H1 (cell line): ENCODE measurements around the gene SLC9A7. TPM values are rescaled to one million over a fixed set of nuclear protein-coding genes. Genes with fewer than 3 reads are reported as not detected.

Experiments
- CTCF ChIA-PET: fragments of 300-600 bp; sonication (Branson Sonifier 250); formaldehyde crosslinking; loops from one replicate; lab custom pipeline; 2021; ENCODE audit not compliant: partially characterized antibody; lab: Charles Lee
- POLR2A ChIA-PET: fragments of 300-600 bp; sonication (Branson Sonifier 250); formaldehyde crosslinking; loops from one replicate; lab custom pipeline; 2021; ENCODE audit warnings: inconsistent platforms; ENCODE audit not compliant: partially characterized antibody; lab: Charles Lee
- DNase-seq, 2 experiments: peaks; one replicate each; pipeline versions ENCODE4 v3.0.0 to v3.0.0-alpha.2; 2010 to 2022; ENCODE audit warnings: low spot score in 2 of 2, low read depth in 1 of 2, mixed read lengths in 1 of 2
- FAIRE-seq: peaks from 2 replicates; lab custom pipeline; 2011; peaks lifted over from hg19 to GRCh38; lab: Jason Lieb, UNC
- H2AFZ ChIP-seq: 2 replicates; pipeline ENCODE4 v1.8.1; 2012; ENCODE audit warnings: low read length, inconsistent platforms
- H2AK5ac ChIP-seq: 2 replicates; pipeline ENCODE4 v1.6.1; 2013; ENCODE audit warnings: low read depth, low read length
- H2BK120ac ChIP-seq: replicated peaks from 2 replicates; pipeline ENCODE3; 2013; ENCODE audit warnings: low read depth, low read length, inconsistent platforms
- H2BK12ac ChIP-seq: 2 replicates; pipeline ENCODE4 v1.6.1; 2013; ENCODE audit warnings: low read depth, low read length
- H2BK15ac ChIP-seq: 2 replicates; pipeline ENCODE4 v1.6.1; 2013; ENCODE audit warnings: low read length
- H2BK20ac ChIP-seq: 2 replicates; pipeline ENCODE4 v1.6.1; 2013; ENCODE audit warnings: low read length
- H2BK5ac ChIP-seq: 2 replicates; pipeline ENCODE4 v1.6.1; 2013; ENCODE audit warnings: low read depth, low read length
- H3K14ac ChIP-seq: 2 replicates; pipeline ENCODE4 v1.6.1; 2013; ENCODE audit warnings: inconsistent platforms; ENCODE audit not compliant: insufficient read length
- H3K18ac ChIP-seq: 2 replicates; pipeline ENCODE4 v1.6.1; 2013; ENCODE audit warnings: low read length; ENCODE audit errors: extremely low read depth
- H3K23ac ChIP-seq: 2 replicates; pipeline ENCODE4 v1.6.1; 2013; ENCODE audit warnings: inconsistent platforms; ENCODE audit not compliant: insufficient read length
- H3K23me2 ChIP-seq: 2 replicates; pipeline ENCODE4 v1.6.1; 2013; ENCODE audit warnings: low read depth, low read length
- H3K27ac ChIP-seq: 2 replicates; pipeline ENCODE4 v1.6.1; 2011; ENCODE audit warnings: low read depth, low read length, inconsistent platforms
- H3K27me3 ChIP-seq, 4 experiments: replicated peaks in 1 of 4; 1 replicate in 1 of 4; 2 replicates in 3 of 4; pipeline versions ENCODE4 v1.6.1 to v1.8.1; 2011 to 2013; ENCODE audit warnings: low read length in 3 of 4, mild to moderate bottlenecking in 3 of 4, inconsistent platforms in 2 of 4, mixed read lengths in 2 of 4, moderate library complexity in 1 of 4; ENCODE audit not compliant: control insufficient read depth in 3 of 4, insufficient read depth in 3 of 4; ENCODE audit errors: extremely low read depth in 1 of 4
- H3K36me3 ChIP-seq, 4 experiments: 2 replicates each; pipeline versions ENCODE4 v1.6.1 to v1.8.1; 2011 to 2013; ENCODE audit warnings: mild to moderate bottlenecking in 4 of 4, low read length in 3 of 4, moderate library complexity in 2 of 4, control low read depth in 1 of 4, inconsistent platforms in 1 of 4; ENCODE audit not compliant: insufficient read depth in 4 of 4, control insufficient read depth in 2 of 4
- H3K4ac ChIP-seq: replicated peaks from 2 replicates; pipeline ENCODE3; 2013; ENCODE audit warnings: low read length, low read depth, mixed read lengths, inconsistent platforms; ENCODE audit not compliant: insufficient read length
- H3K4me1 ChIP-seq, 4 experiments: replicated peaks in 1 of 4; 1 replicate in 1 of 4; 2 replicates in 3 of 4; pipeline versions ENCODE4 v1.6.1 to v1.8.1; 2011 to 2013; ENCODE audit warnings: low read length in 3 of 4, inconsistent platforms in 2 of 4, mixed read lengths in 1 of 4; ENCODE audit not compliant: insufficient read depth in 4 of 4, control insufficient read depth in 3 of 4
- H3K4me2 ChIP-seq, 2 experiments: 2 replicates each; pipeline versions ENCODE4 v1.6.1 to v1.8.1; 2011 to 2013; ENCODE audit warnings: low read depth in 2 of 2, low read length in 2 of 2, control low read depth in 1 of 2, inconsistent platforms in 1 of 2, mild to moderate bottlenecking in 1 of 2; ENCODE audit not compliant: insufficient read depth in 1 of 2
- H3K4me3 ChIP-seq, 4 experiments: fragments of 200-600, 300-600 bp in 1 of 4; sonication (generic), shearing (Covaris generic), sonication (Bioruptor Twin) in 1 of 4; 2 replicates each; pipeline versions ENCODE4 v1.5.1 to v1.8.1; 2011 to 2016; ENCODE audit warnings: low read length in 4 of 4, low read depth in 3 of 4, control low read depth in 2 of 4, inconsistent platforms in 2 of 4, mild to moderate bottlenecking in 2 of 4, mixed read lengths in 1 of 4, moderate library complexity in 1 of 4; ENCODE audit not compliant: insufficient read depth in 2 of 4; ENCODE audit errors: extremely low read depth in 1 of 4
- H3K56ac ChIP-seq: replicated peaks from 2 replicates; pipeline ENCODE3; 2013; ENCODE audit warnings: low read depth, mild to moderate bottlenecking, mixed read lengths, low read length, inconsistent platforms; ENCODE audit not compliant: insufficient read length
- H3K79me1 ChIP-seq: 2 replicates; pipeline ENCODE4 v1.6.1; 2013; ENCODE audit warnings: low read depth, low read length, control low read depth
- H3K79me2 ChIP-seq, 2 experiments: 2 replicates each; pipeline versions ENCODE4 v1.6.1 to v1.8.1; 2012 to 2013; ENCODE audit warnings: low read length in 2 of 2, mild to moderate bottlenecking in 2 of 2, inconsistent platforms in 1 of 2; ENCODE audit not compliant: insufficient read depth in 2 of 2, control insufficient read depth in 1 of 2
- H3K9ac ChIP-seq, 4 experiments: replicated peaks in 1 of 4; 1 replicate in 1 of 4; 2 replicates in 3 of 4; pipeline versions ENCODE4 v1.6.1 to v1.8.1; 2011 to 2013; ENCODE audit warnings: low read depth in 3 of 4, low read length in 3 of 4, control low read depth in 2 of 4, mild to moderate bottlenecking in 2 of 4, moderate library complexity in 2 of 4, inconsistent platforms in 1 of 4; ENCODE audit errors: extremely low read depth in 1 of 4
- H3K9me3 ChIP-seq, 2 experiments: 2 replicates each; pipeline versions ENCODE4 v1.6.1 to v1.8.1; 2012 to 2013; ENCODE audit warnings: mild to moderate bottlenecking in 2 of 2, moderate library complexity in 2 of 2, control low read depth in 1 of 2, inconsistent platforms in 1 of 2, low read depth in 1 of 2, low read length in 1 of 2, mixed read lengths in 1 of 2; ENCODE audit not compliant: insufficient read depth in 2 of 2
- H4K20me1 ChIP-seq, 2 experiments: replicated peaks in 1 of 2; 2 replicates each; pipeline versions ENCODE3 to v1.8.1; 2011 to 2013; ENCODE audit warnings: inconsistent platforms in 2 of 2, low read length in 2 of 2, mild to moderate bottlenecking in 1 of 2; ENCODE audit not compliant: insufficient read depth in 2 of 2, control insufficient read depth in 1 of 2
- H4K5ac ChIP-seq: 2 replicates; pipeline ENCODE4 v1.6.1; 2013; ENCODE audit warnings: low read length, low read depth, mixed read lengths, inconsistent platforms; ENCODE audit not compliant: insufficient read length
- H4K8ac ChIP-seq: 2 replicates; pipeline ENCODE4 v1.8.0; 2013; ENCODE audit warnings: mild to moderate bottlenecking, moderate library complexity, low read length, inconsistent platforms; ENCODE audit not compliant: insufficient read depth; ENCODE audit errors: extremely low read depth
- H4K91ac ChIP-seq: replicated peaks from 2 replicates; pipeline ENCODE3; 2013; ENCODE audit warnings: low read length, mixed read lengths, inconsistent platforms; ENCODE audit not compliant: insufficient read length
- ATF3 ChIP-seq: IDR thresholded peaks from 2 replicates; pipeline ENCODE4 v1.6.1; 2011; ENCODE audit warnings: low read depth, mild to moderate bottlenecking, low read length; ENCODE audit not compliant: insufficient read depth
- BCL11A ChIP-seq, 2 experiments: IDR thresholded peaks; one replicate each; pipeline ENCODE4 v1.6.1; 2011; ENCODE audit warnings: low read depth in 2 of 2, low read length in 2 of 2, mild to moderate bottlenecking in 2 of 2
- NRF1 ChIP-seq: IDR thresholded peaks from 2 replicates; pipeline ENCODE4 v1.6.1; 2011; ENCODE audit warnings: mild to moderate bottlenecking, low read depth, low read length, improper control_type of control experiment
- SIX5 ChIP-seq: IDR thresholded peaks from 2 replicates; pipeline ENCODE4 v1.6.1; 2011; ENCODE audit warnings: mild to moderate bottlenecking, low read depth, low read length
- WGBS, 2 experiments: shearing (Covaris generic) in 1 of 2; methylation state at CpG; one replicate each; pipeline versions ENCODE4 v1.1.6 to v1.1.7; 2013 to 2015; ENCODE audit warnings: low lambda C conversion rate in 2 of 2, mixed read lengths in 2 of 2, inconsistent platforms in 1 of 2, low coverage in 1 of 2, missing lambda C conversion rate in 1 of 2; ENCODE audit not compliant: insufficient replicate concordance in 2 of 2, insufficient coverage in 1 of 2, insufficient read length in 1 of 2; ENCODE audit errors: extremely low coverage in 1 of 2, missing lambda C conversion rate in 1 of 2; 5-methylcytosine and 5-hydroxymethylcytosine counted together
- polyA plus RNA-seq, 7 experiments: library from polyadenylated mRNA; depleted of rRNA in 3 of 7; stranded (reverse) in 5 of 7; unstranded in 2 of 7; fragments of >200 nt in 5 of 7; fragments of 200-250 nt in 2 of 7; gene quantifications; 1 replicate in 5 of 7; 2 replicates in 1 of 7; 4 replicates in 1 of 7; pipeline versions ENCODE4 v1.2.1 to v1.2.3, GENCODE V29; 2011 to 2013; ENCODE audit warnings: missing spikeins in 2 of 7, mixed read lengths in 2 of 7
- total RNA-seq: library from RNA; stranded (reverse); fragmentation: NEBNext Ultra II Directional; extraction: Animal tissue kit (Norgen Biotek cat#: 25700); gene quantifications from 2 replicates; pipeline ENCODE4 v1.2.1, GENCODE V29; 2021

The SLC9A7 gene
- total and polyA plus RNA-seq, 2 of the 8 experiments (the other 6 are each of a cell fraction or from before 2014, with no cell fraction given): 6.7 to 17.2 TPM

GRCh38 chrX:46735622-46736021 lies 23.3 kb downstream of the SLC9A7 start:
- Histone ChIP-seq H3K18ac (no peak overlapping the region), H3K27ac (no peak overlapping the region), H3K27me3 (no peaks in the 10 kb centered on the region), H4K8ac (no peak overlapping the region), H3K79me1 (no peaks in the 10 kb centered on the region), H3K23me2 (no peaks in the 10 kb centered on the region), H2AK5ac (no peak overlapping the region), H4K20me1 (no peaks in the 10 kb centered on the region), H2BK5ac (no peak overlapping the region), H3K4me3 (no peak overlapping the region), H3K4me1 (no peaks in the 10 kb centered on the region), H4K5ac (no peak overlapping the region), H2BK15ac (no peak overlapping the region), H3K9me3 (peaks cover 0 to 7% of the 10 kb centered on the region in 2 experiments; a peak in 1 of 4 replicates), H2BK20ac (no peak overlapping the region), H3K36me3 (no peaks in the 10 kb centered on the region), H3K4ac (no peak overlapping the region), H3K4me2 (no peak overlapping the region), H3K23ac (no peak overlapping the region), H2AFZ (no peak overlapping the region), H2BK120ac (no peak overlapping the region), H2BK12ac (no peak overlapping the region), H3K56ac (no peak overlapping the region), H3K79me2 (peaks cover 0 to 15% of the 10 kb centered on the region in 2 experiments; a peak in 2 of 4 replicates), H3K14ac (no peak overlapping the region), H3K9ac (no peak overlapping the region), H4K91ac (no peak overlapping the region)
- WGBS, 2 experiments: 79% methylated on average over 2 of the region's 2 CpGs; no CpG with 5 or more reads in 1 of the 2 experiments
- FAIRE-seq: no peak
- DNase-seq: no peak
- ChIA-PET POLR2A (no interaction called here), CTCF (no interaction called here)
- no peak for TF ChIP-seq BCL11A (IDR thresholded peaks at IDR 0.05; ENCODE audit: low read depth in 2 of 2, low read length in 2 of 2)
- no peak for TF ChIP-seq ATF3
- TF ChIP-seq SIX5: no peak
- TF ChIP-seq NRF1: no peak
